Umbilical cord (tissue), 2 donors: Measurements from ENCODE around the gene UBE2QL1. TPM values are rescaled to one million over a fixed set of nuclear protein-coding genes. Genes with fewer than 3 reads are reported as not detected.

Experiments
- DNase-seq: peaks from one replicate; pipeline ENCODE4 v3.0.0-alpha.2; 2015; ENCODE audit warnings: low spot score
- total RNA-seq: library from RNA; depleted of rRNA; stranded (reverse); fragments of >200 nt; gene quantifications from one replicate; pipeline ENCODE4 v1.2.3, GENCODE V29; 2014; ENCODE audit warnings: low replicate concordance; ENCODE audit not compliant: insufficient read depth

UBE2QL1 gene
- total RNA-seq, 1 donor from 2014 or later, result 0.72 TPM

- no peak for DNase-seq
Measured at GRCh38 chr5:6476313-6476661, 27.6 kb downstream of the UBE2QL1 start.

GRCh38 chr5:6478793-6479192, 30.1 kb downstream of the UBE2QL1 start:
- no peak for DNase-seq

- DNase-seq, result no peak
Measured at GRCh38 chr5:6480133-6481051, 31.7 kb downstream of the UBE2QL1 start.

GRCh38 chr5:6482735-6483134, 34.1 kb downstream of the UBE2QL1 start:
- DNase-seq, result no peak

GRCh38 chr5:6483880-6484382, 35.3 kb downstream of the UBE2QL1 start:
- no peak for DNase-seq

- DNase-seq, result no peak
Measured at GRCh38 chr5:6484446-6484845, 35.8 kb downstream of the UBE2QL1 start.

GRCh38 chr5:6484899-6485298, 36.2 kb downstream of the UBE2QL1 start:
- no peak for DNase-seq

GRCh38 chr5:6485441-6485840, 36.8 kb downstream of the UBE2QL1 start:
- no peak for DNase-seq

GRCh38 chr5:6486074-6486473, 37.4 kb downstream of the UBE2QL1 start:
- no peak for DNase-seq

GRCh38 chr5:6487081-6487480, 38.4 kb downstream of the UBE2QL1 start:
- DNase-seq, result no peak

GRCh38 chr5:6488021-6488420, 39.4 kb downstream of the UBE2QL1 start:
- DNase-seq, result no peak

GRCh38 chr5:6489643-6490185, 41.1 kb downstream of the UBE2QL1 start:
- no peak for DNase-seq

GRCh38 chr5:6490246-6490645, 41.6 kb downstream of the UBE2QL1 start:
- DNase-seq, result no peak

GRCh38 chr5:6490693-6491092, 42.0 kb downstream of the UBE2QL1 start:
- DNase-seq, result no peak

GRCh38 chr5:6491196-6491918, 42.7 kb downstream of the UBE2QL1 start:
- DNase-seq, result no peak

GRCh38 chr5:6491919-6492290, 43.2 kb downstream of the UBE2QL1 start:
- DNase-seq, result no peak

- no peak for DNase-seq
Measured at GRCh38 chr5:6492934-6493333, 44.3 kb downstream of the UBE2QL1 start.

GRCh38 chr5:6493681-6494454, 45.2 kb downstream of the UBE2QL1 start:
- DNase-seq, result no peak

GRCh38 chr5:6494939-6495338, 46.3 kb downstream of the UBE2QL1 start:
- no peak for DNase-seq

GRCh38 chr5:6495433-6496206, 47.0 kb downstream of the UBE2QL1 start:
- DNase-seq, result no peak

- no peak for DNase-seq
Measured at GRCh38 chr5:6496207-6496584, 47.5 kb downstream of the UBE2QL1 start.
